ENCODE measurements around the gene KHK. TPM values are rescaled to one million over a fixed set of nuclear protein-coding genes. Genes with fewer than 3 reads are reported as not detected.

KHK gene
- total and polyA plus RNA-seq, 9 of the 15 experiments (the other 6 are each of a cell fraction or from before 2014, with no cell fraction given), result 1.5 to 10.7 (median 5.2) TPM

GRCh38 chr2:27082773-27083409 lies 3.7 kb upstream of the KHK start (continued):
- TF ChIP-seq MGA (IDR thresholded peaks at IDR 0.05), result peak; percentile 22; the same call in 1 of the 2 replicates
- TF ChIP-seq TBL1XR1 (IDR thresholded peaks at IDR 0.05; ENCODE audit: low read length in 2 of 2), result no peak
- no peak for TF ChIP-seq SNRNP70 (optimal IDR thresholded peaks at IDR 0.05; ENCODE audit: low read depth, low read length)
- no peak for TF ChIP-seq TGIF2 (CRISPR knock-in tag; IDR thresholded peaks at IDR 0.05)
- no peak for TF ChIP-seq ZNF124 (CRISPR knock-in tag; IDR thresholded peaks at IDR 0.05)
- TF ChIP-seq ZNF175 (CRISPR knock-in tag; IDR thresholded peaks at IDR 0.05; ENCODE audit: low read depth), result no peak
- TF ChIP-seq KLF6 (CRISPR knock-in tag; IDR thresholded peaks at IDR 0.05; ENCODE audit: borderline replicate concordance), result no peak
- no peak for TF ChIP-seq ELF2 (CRISPR knock-in tag; IDR thresholded peaks at IDR 0.05)
- no peak for TF ChIP-seq KLF13 (tag; IDR thresholded peaks at IDR 0.05; ENCODE audit: borderline replicate concordance, low read depth)
- no peak for TF ChIP-seq SOX6 (IDR thresholded peaks at IDR 0.05)
- no peak for TF ChIP-seq THRA (IDR thresholded peaks at IDR 0.05)
- TF ChIP-seq TEAD1 (CRISPR knock-in tag; IDR thresholded peaks at IDR 0.05), result no peak
- no peak for TF ChIP-seq BRD4 (IDR thresholded peaks at IDR 0.05)
- no peak for TF ChIP-seq HDAC3 (IDR thresholded peaks at IDR 0.05; ENCODE audit: borderline replicate concordance, partially characterized antibody)
